ENCODE results near the gene C6orf120. TPM values are rescaled to one million over a fixed set of nuclear protein-coding genes. Genes with fewer than 3 reads are reported as not detected.

C6orf120 gene
- total and polyA plus RNA-seq, 2 donors (not counting 1 experiment from before 2014, with no cell fraction given), result 9.7 to 27.1 TPM

- Histone ChIP-seq H3K9me3 (ENCODE audit: control extremely low read depth in 1 of 3, control insufficient read depth in 2 of 3, insufficient read depth in 1 of 3, low read length in 2 of 3) (no peaks in the 10 kb centered on the region), H2AFZ (ENCODE audit: insufficient read depth, low read depth, low read length, poor library complexity, severe bottlenecking) (peak overlapping the region; percentile 88), H3K4me1 (ENCODE audit: control insufficient read depth in 2 of 2, insufficient read depth in 2 of 2, low read length in 2 of 2) (peaks cover 17 to 20% of the 10 kb centered on the region in 2 donors), H4K20me1 (ENCODE audit: control insufficient read depth, insufficient read depth, low read length, poor library complexity, severe bottlenecking) (no peaks in the 10 kb centered on the region), H3K9ac (ENCODE audit: low read length) (peak overlapping the region; percentile 91), H3K79me2 (ENCODE audit: control insufficient read depth, insufficient read depth, low read length) (peaks cover 15% of the 10 kb centered on the region), H3K27me3 (replicated peaks in 1 of 4; ENCODE audit: control extremely low read depth in 1 of 4, control insufficient read depth in 3 of 4, insufficient read depth in 4 of 4, low read length in 3 of 4) (no peaks in the 10 kb centered on the region), H3K4me2 (replicated peaks; ENCODE audit: low read depth, low read length, poor library complexity, severe bottlenecking) (peak overlapping the region; percentile 70), H3K36me3 (replicated peaks in 1 of 2; ENCODE audit: control extremely low read depth in 1 of 2, control insufficient read depth in 1 of 2, extremely low read depth in 1 of 2, insufficient read depth in 2 of 2, low read length in 1 of 2) (peaks cover 0 to 6% of the 10 kb centered on the region in 2 experiments), H3K27ac (ENCODE audit: low read length in 2 of 2) (peak overlapping the region; percentile 91 to 97), H3K4me3 (ENCODE audit: control extremely low read depth in 1 of 5, extremely low read depth in 1 of 5, insufficient read depth in 1 of 5, low read depth in 2 of 5, low read length in 4 of 5) (peak overlapping the region; percentile 72 to 85 (median 79))
- Mint-ChIP-seq H3K27ac (peak overlapping the region; percentile 98), H3K4me1 (peaks cover 27% of the 10 kb centered on the region), H3K9me3 (ENCODE audit: insufficient read depth) (no peaks in the 10 kb centered on the region), H3K4me3 (peak overlapping the region; percentile 98), H3K27me3 (no peaks in the 10 kb centered on the region)
- POLR2A ChIA-PET, result interaction anchor here (1.0 to 2.6 kb wide), 4 partner anchors 47 to 802 kb away, joined by 4 to 20 read pairs (median 8); partner anchors contain the start of genes C6orf120, PSMB1, TBP and WDR27
- DNase-seq (no peak), ATAC-seq (ENCODE audit: low read depth) (no peak)
- intact Hi-C loops (cut with micrococcal nuclease), result no loop called here
- WGBS (ENCODE audit: insufficient coverage), result 23% methylated on average over 11 of the region's 19 CpGs
- TF ChIP-seq EZH2 (IDR thresholded peaks at IDR 0.05; ENCODE audit: borderline replicate concordance, insufficient read depth, low read depth, low read length, poor library complexity, severe bottlenecking) (no peak), CTCF (IDR thresholded peaks at IDR 0.05) (no peak)
- CTCF ChIA-PET, result interaction anchor here (0.9 to 1.8 kb wide), 3 partner anchors 38 to 53 kb away, joined by 4 to 6 read pairs (median 6); partner anchors contain the start of genes C6orf120 and WDR27
These were observed 50.2 kb downstream of the C6orf120 start for GRCh38 chr6:169752074-169752623.

Other genes with a start within 250 kb of the C6orf120 start
- gene WDR27, start 97 bp upstream of the C6orf120 start, total RNA-seq, result 76.4 and 86.3 TPM in 2 replicates
- gene WDR27, start 97 bp upstream of the C6orf120 start, polyA plus RNA-seq, result 61.1 and 64.3 TPM in 2 replicates
- 72.0 and 74.6 TPM in 2 replicates for gene PHF10, start 22.4 kb downstream of the C6orf120 start, total RNA-seq
- 32.9 and 52.6 TPM in 2 replicates for gene PHF10, start 22.4 kb downstream of the C6orf120 start, polyA plus RNA-seq
- 6.9 and 7.2 TPM in 2 replicates for gene DYNLT2, start 49.4 kb downstream of the C6orf120 start, total RNA-seq
- 2.4 and 3.6 TPM in 2 replicates for gene DYNLT2, start 49.4 kb downstream of the C6orf120 start, polyA plus RNA-seq
- gene ERMARD, start 49.5 kb downstream of the C6orf120 start, total RNA-seq, result 41.5 and 42.8 TPM in 2 replicates
- gene ERMARD, start 49.5 kb downstream of the C6orf120 start, polyA plus RNA-seq, result 65.1 and 80.3 TPM in 2 replicates

Measured in B cell (primary cell).